DND-41 (cell line): ENCODE data around the gene UGT1A5.

Experiments
- ATAC-seq: fragments of 200-7000 bp; cut with Tn5 transposase; 3 replicates; pipeline ENCODE4 v1.9.1; 2021; ENCODE audit warnings: low read depth; ENCODE audit not compliant: insufficient read depth
- DNase-seq: peaks from one replicate; pipeline ENCODE4 v3.0.0-alpha.2; 2020
- H2AFZ ChIP-seq: 2 replicates; pipeline ENCODE4 v1.6.0; 2012; ENCODE audit warnings: low read depth, low read length
- H3K27ac ChIP-seq: 2 replicates; pipeline ENCODE4 v1.5.1; 2012; ENCODE audit warnings: low read length, inconsistent platforms
- H3K27me3 ChIP-seq: fragments of 200-600 bp; sonication (generic); 2 replicates; pipeline ENCODE4 v1.6.0; 2012; ENCODE audit warnings: low read length, mild to moderate bottlenecking, inconsistent platforms; ENCODE audit not compliant: insufficient read depth, poor library complexity
- H3K36me3 ChIP-seq: 2 replicates; pipeline ENCODE4 v1.5.1; 2012; ENCODE audit warnings: low read length, inconsistent platforms; ENCODE audit not compliant: insufficient read depth
- H3K4me1 ChIP-seq: 2 replicates; pipeline ENCODE4 v1.5.1; 2012; ENCODE audit warnings: mild to moderate bottlenecking, low read length; ENCODE audit not compliant: insufficient read depth
- H3K4me2 ChIP-seq: 2 replicates; pipeline ENCODE4 v1.6.0; 2012; ENCODE audit warnings: mild to moderate bottlenecking, moderate library complexity, low read length, inconsistent platforms; ENCODE audit not compliant: insufficient read depth
- H3K4me3 ChIP-seq, 2 experiments: fragments of 200-600 bp in 1 of 2; shearing (Covaris generic) in 1 of 2; 2 replicates each; pipeline ENCODE4 v1.5.1; 2012 to 2016; ENCODE audit warnings: inconsistent platforms in 2 of 2, low read length in 2 of 2, mild to moderate bottlenecking in 2 of 2, low read depth in 1 of 2, moderate library complexity in 1 of 2
- H3K79me2 ChIP-seq: 2 replicates; pipeline ENCODE4 v1.6.0; 2012; ENCODE audit warnings: low read length, inconsistent platforms; ENCODE audit not compliant: insufficient read depth
- H3K9ac ChIP-seq: 2 replicates; pipeline ENCODE4 v1.6.0; 2012; ENCODE audit warnings: low read depth, mild to moderate bottlenecking, inconsistent platforms, low read length, moderate library complexity
- H3K9me3 ChIP-seq: 2 replicates; pipeline ENCODE4 v1.5.1; 2012; ENCODE audit warnings: low read length, moderate library complexity, mild to moderate bottlenecking, inconsistent platforms; ENCODE audit not compliant: insufficient read depth, severe bottlenecking
- H4K20me1 ChIP-seq: 2 replicates; pipeline ENCODE4 v1.6.0; 2012; ENCODE audit warnings: low read length; ENCODE audit not compliant: insufficient read depth
- CTCF ChIP-seq: IDR thresholded peaks from 2 replicates; pipeline ENCODE4 v1.5.1; 2012; ENCODE audit warnings: borderline replicate concordance, low read length, moderate library complexity, mild to moderate bottlenecking; ENCODE audit not compliant: poor library complexity, severe bottlenecking; ENCODE audit errors: extremely low read depth
- EZH2 ChIP-seq: IDR thresholded peaks from 3 replicates; pipeline ENCODE4 v1.6.1; 2012; ENCODE audit warnings: borderline replicate concordance, low read depth, mild to moderate bottlenecking, moderate library complexity, low read length, inconsistent platforms; ENCODE audit not compliant: severe bottlenecking

Gene UGT1A5

GRCh38 chr2:233712611-233713261, at the start of gene UGT1A5:
TSS of gene UGT1A5 (plus strand) at chr2:233712907. CDS start at chr2:233712992, 85 bp downstream.
- ATAC-seq (no peak), DNase-seq (no peak)
- H4K20me1 ChIP-seq = no peaks in the 10 kb centered on the region
- no peak for TF ChIP-seq EZH2
- TF ChIP-seq CTCF = no peak
- no peaks in the 10 kb centered on the region for H3K9me3 ChIP-seq
- no peaks in the 10 kb centered on the region for H3K36me3 ChIP-seq
- no peaks in the 10 kb centered on the region for H3K79me2 ChIP-seq
- no peak within 1 kb of the TSS for H2AFZ ChIP-seq
- no peak within 1 kb of the TSS for H3K4me2 ChIP-seq
- H3K27me3 ChIP-seq = peaks cover 7% of the 10 kb centered on the region
- H3K4me3 ChIP-seq = no peak within 1 kb of the TSS
- no peaks in the 10 kb centered on the region for H3K4me1 ChIP-seq
- no peak within 1 kb of the TSS for H3K9ac ChIP-seq
- no peak within 1 kb of the TSS for H3K27ac ChIP-seq

- H3K36me3 ChIP-seq = no peaks in the 10 kb centered on the region
Measured at GRCh38 chr2:233663911-233664310, 48.8 kb upstream of the UGT1A5 start.

DNA sequence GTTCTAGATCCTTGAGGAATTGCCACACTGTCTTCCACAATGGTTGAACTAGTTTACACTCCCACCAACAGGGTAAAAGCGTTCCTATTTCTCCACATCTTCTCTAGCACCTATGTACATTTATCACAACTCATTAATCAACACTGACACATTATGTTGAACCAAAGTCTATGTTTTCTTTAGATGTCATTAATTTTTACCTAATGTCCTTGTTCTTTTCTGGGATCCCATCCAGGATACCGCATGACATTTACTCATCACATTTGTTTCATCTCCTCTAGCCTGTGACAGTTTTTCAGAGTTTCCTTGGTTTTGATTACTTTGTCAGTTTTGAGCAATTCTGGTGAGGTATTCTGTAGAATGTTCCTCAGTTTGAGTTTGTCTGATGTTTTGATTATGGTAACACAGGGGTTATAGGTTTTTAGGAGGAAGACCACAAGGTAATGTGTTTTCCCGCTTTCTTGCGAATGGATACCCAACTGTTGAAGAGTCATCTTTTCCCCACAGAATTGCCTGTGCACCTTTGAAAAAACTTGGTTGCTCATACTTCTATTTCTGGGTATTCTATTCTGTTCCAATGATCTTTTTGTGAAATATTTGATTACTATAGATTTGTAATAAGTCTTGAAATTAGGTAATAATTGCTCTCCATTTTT, 44.0 kb upstream of the UGT1A5 start:
- DNase-seq (no peak), ATAC-seq (no peak)
- no peaks in the 10 kb centered on the region for H3K36me3 ChIP-seq
- TF ChIP-seq CTCF = no peak
- TF ChIP-seq EZH2 = no peak
- H3K27me3 ChIP-seq = peaks cover 6% of the 10 kb centered on the region
- H3K4me1 ChIP-seq = no peaks in the 10 kb centered on the region
- H3K4me2 ChIP-seq = no peak overlapping the region
- H2AFZ ChIP-seq = no peak overlapping the region
- H4K20me1 ChIP-seq = no peaks in the 10 kb centered on the region
- H3K4me3 ChIP-seq = no peak overlapping the region
- H3K9me3 ChIP-seq = no peaks in the 10 kb centered on the region
- no peak overlapping the region for H3K27ac ChIP-seq
- H3K9ac ChIP-seq = no peak overlapping the region
- no peaks in the 10 kb centered on the region for H3K79me2 ChIP-seq

More at GRCh38 chr2:233663911-233664310, 48.8 kb upstream of the UGT1A5 start:
- Histone ChIP-seq H3K4me2 (no peak overlapping the region), H3K27me3 (peaks cover 15% of the 10 kb centered on the region), H2AFZ (no peak overlapping the region), H3K9ac (no peak overlapping the region), H4K20me1 (no peaks in the 10 kb centered on the region), H3K4me3 (no peak overlapping the region), H3K4me1 (no peaks in the 10 kb centered on the region), H3K79me2 (no peaks in the 10 kb centered on the region), H3K27ac (no peak overlapping the region), H3K9me3 (no peaks in the 10 kb centered on the region)
- no peak for TF ChIP-seq EZH2
- TF ChIP-seq CTCF = no peak
- ATAC-seq = no peak
- no peak for DNase-seq
